NB4 (cell line): ENCODE results near the gene CRIP3.

ENCODE experiments used
- POLR2A ChIP-seq: IDR thresholded peaks from 2 replicates; pipeline ENCODE4 v1.6.1; 2011; ENCODE audit warnings: mild to moderate bottlenecking; ENCODE audit not compliant: insufficient read length; ENCODE audit errors: extremely low read depth
- TF ChIP-seq, protein P1 (sequence below): IDR thresholded peaks from one replicate; pipeline ENCODE4 v1.5.1; 2012; ENCODE audit warnings: low read depth, low read length
- TF ChIP-seq, protein P2 (sequence below): IDR thresholded peaks from 2 replicates; pipeline ENCODE4 v1.6.1; 2011; ENCODE audit warnings: low read depth, low read length

DNA sequence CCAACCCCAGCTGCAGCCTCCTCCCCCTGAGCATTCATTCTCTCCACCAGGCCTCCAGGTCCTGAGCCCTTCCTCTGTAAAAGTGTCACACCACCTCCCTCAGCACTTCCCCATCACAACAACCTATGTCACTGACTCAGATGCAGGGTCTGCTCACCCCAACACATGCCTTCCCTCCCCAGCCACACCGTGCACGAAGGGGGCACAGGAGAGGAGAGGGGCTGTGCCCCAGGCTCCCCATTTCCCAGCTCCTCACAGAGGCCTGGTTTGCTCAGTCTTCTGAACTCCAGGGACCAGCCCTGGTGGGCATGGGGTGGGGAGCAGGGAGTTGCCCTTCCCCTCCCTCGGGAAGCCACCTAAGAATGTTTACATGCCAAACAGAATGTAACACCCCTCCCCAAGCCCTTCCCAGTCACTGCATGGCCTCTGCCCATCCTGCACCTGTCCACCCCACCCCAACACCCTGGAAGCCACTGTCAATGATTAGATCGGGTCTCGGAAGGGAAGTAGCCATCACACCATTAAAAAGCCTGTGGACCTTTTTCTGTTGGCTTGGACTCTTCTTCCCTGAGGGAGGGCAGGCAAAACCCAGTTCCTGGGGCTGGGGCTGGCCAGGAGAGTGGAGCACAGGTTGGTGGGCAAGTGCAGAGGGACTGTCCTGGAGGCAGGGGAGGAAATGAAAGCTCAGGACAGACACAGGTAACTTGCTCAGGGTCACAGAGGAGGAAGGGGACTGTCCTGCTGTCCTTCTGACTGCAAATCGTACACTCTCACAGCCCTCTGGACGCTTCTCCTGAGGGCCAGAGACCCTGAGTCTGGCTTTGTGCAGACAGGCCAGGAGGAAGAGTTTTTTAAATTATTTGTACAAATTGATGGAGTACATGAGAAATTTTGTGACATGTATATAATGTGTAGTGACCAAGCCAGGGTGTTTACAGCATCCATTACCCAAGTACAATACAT is 20.6 kb downstream of the CRIP3 start:
- TF ChIP-seq, protein P1, sequence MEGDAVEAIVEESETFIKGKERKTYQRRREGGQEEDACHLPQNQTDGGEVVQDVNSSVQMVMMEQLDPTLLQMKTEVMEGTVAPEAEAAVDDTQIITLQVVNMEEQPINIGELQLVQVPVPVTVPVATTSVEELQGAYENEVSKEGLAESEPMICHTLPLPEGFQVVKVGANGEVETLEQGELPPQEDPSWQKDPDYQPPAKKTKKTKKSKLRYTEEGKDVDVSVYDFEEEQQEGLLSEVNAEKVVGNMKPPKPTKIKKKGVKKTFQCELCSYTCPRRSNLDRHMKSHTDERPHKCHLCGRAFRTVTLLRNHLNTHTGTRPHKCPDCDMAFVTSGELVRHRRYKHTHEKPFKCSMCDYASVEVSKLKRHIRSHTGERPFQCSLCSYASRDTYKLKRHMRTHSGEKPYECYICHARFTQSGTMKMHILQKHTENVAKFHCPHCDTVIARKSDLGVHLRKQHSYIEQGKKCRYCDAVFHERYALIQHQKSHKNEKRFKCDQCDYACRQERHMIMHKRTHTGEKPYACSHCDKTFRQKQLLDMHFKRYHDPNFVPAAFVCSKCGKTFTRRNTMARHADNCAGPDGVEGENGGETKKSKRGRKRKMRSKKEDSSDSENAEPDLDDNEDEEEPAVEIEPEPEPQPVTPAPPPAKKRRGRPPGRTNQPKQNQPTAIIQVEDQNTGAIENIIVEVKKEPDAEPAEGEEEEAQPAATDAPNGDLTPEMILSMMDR, result no peak
- TF ChIP-seq POLR2A, result no peak
- TF ChIP-seq, protein P2, sequence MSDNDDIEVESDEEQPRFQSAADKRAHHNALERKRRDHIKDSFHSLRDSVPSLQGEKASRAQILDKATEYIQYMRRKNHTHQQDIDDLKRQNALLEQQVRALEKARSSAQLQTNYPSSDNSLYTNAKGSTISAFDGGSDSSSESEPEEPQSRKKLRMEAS, result no peak
